GOT3 (cell line): ENCODE data around the gene HMOX2.

Experiments used
- DNase-seq: peaks from one replicate; lab custom pipeline; 2025; ENCODE audit warnings: mixed read lengths; lab: John Stamatoyannopoulos, UW

Gene HMOX2, protein sequence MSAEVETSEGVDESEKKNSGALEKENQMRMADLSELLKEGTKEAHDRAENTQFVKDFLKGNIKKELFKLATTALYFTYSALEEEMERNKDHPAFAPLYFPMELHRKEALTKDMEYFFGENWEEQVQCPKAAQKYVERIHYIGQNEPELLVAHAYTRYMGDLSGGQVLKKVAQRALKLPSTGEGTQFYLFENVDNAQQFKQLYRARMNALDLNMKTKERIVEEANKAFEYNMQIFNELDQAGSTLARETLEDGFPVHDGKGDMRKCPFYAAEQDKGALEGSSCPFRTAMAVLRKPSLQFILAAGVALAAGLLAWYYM

DNA sequence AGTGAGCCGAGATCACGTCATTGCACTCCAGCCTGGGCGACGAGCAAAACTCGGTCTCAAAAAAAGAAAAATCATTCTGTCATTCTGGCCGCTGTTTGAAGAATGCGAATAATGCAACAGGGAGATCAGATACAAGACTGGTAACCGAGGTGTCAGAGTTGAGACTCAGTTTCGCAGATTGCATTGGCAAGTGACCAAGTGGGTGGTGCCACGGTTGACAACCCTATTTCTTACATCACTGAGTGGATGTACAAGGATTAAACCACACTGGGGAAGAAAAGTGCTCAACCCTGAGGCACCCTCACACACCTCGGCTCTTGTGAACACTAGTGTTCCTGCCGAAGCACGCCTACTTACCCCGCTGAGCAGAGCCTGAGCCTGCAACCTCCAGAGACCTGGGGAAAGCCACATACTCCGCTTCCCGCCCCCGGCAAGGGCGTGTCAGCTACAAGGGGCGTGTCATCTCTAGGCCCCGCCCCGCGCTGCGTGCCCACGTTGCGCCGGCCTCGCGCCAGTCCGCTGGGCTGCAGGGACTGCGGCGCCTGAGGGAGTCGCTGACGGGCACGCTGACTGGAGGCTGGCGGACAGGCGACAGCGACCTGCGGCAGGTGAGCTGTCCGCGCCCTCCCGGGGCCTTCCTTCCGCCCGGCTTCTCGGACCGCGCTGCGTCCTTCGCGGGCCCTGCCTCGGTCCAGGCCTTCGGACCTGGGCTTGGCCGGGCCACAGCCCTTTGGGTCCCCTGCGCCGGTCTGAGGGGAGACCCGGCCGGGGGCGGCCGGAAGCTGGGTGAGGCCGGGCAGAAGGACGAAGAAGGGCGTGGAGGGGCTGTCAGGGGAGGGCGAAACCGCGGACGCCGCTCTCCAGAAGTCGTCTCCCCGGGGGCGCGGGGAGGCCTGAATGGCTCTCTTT is at the start of gene HMOX2:
Gene HMOX2, plus strand, starts transcription at position 519 of the 909 bp plus-strand sequence. CDS start 29,127 bp downstream, outside the sequence.
- DNase-seq, result peak; percentile 83

DNA sequence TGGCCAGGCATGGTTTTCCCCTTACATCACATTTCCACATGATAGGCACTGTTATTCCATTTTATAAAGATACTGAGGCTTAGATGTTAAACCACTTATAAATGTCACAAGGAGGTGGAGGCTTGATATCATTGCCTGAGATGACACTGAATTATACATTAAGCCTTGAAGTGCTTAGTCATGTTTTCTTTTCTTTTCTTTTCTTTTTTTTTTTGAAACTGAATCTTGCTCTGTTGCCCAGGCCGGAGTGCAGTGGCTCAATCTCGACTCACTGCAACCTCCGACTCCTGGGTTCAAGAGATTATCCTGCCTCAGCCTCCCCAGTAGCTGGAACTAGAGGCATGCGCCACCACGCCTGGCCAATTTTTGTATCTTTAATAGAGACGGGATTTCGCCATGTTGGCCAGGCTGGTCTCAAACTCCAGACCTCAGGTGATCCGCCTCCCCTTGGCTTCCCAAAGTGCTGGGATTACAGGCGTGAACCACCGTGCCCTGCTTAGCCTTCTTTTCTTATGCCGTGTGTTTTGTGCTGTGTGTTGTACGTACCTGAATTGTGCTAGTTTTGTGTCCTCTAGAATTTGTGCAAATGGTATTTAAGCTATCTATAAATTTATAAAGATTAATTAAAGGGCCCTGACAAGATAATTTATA is 49.4 kb upstream of the HMOX2 start:
- DNase-seq, result no peak

DNA sequence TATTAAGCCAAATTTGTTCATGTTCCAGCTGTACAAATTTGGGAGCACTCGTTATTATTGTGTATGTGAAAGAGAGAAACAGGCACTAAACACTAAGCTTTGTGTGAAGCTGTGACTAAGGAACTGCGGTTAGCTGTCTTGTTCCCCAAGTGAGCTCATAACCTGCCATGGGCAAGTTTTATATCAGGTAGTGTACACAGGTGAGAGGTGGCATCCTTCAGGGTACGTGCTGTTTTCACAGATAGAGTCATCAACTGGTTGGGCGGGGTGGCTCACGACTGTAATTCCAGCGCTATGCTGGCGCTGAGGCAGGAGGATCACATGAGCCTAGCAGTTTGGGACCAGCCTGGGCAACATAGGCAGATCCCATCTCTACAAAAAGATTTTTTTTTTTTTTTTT is 47.7 kb upstream of the HMOX2 start:
- DNase-seq, result no peak

DNA sequence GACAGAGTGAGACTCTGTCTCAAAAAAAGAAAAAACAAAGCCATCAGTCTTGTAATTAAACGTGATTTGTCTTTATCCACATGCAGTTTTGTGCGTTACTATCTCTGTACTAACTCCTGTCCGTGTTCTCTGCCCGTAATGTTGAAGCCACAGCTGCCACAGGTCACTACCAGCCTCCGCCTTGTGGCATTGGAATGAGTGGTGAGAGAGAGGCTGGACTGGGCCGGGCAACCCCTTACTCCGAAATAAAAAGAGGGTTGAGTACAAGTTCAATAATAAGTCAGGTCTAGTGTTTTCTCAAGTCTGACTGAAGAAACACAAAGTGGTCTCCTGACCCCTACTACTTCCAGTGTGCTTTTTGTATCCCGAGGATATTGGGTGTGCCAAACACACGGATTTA is 45.2 kb upstream of the HMOX2 start:
- no peak for DNase-seq

DNA sequence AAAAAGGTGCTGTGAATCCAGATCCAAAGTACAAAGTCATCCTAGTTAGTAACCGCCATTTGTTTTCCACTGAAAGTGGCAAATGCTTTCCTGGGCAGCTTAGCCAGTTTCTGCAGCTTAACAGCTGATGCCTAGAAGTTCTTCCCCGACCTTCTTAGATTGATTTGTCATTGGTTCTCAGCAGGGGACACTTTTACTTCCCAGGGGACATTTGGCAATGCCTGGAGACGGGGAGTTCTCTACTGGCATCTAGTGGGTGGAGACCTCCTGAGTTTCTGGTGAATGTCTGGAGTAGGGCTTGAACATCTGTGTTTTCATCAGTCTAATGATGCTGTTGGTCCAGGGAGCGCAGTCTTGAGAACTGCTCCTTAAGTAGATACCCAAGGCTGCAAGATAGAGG is 43.0 kb upstream of the HMOX2 start:
- no peak for DNase-seq

DNA sequence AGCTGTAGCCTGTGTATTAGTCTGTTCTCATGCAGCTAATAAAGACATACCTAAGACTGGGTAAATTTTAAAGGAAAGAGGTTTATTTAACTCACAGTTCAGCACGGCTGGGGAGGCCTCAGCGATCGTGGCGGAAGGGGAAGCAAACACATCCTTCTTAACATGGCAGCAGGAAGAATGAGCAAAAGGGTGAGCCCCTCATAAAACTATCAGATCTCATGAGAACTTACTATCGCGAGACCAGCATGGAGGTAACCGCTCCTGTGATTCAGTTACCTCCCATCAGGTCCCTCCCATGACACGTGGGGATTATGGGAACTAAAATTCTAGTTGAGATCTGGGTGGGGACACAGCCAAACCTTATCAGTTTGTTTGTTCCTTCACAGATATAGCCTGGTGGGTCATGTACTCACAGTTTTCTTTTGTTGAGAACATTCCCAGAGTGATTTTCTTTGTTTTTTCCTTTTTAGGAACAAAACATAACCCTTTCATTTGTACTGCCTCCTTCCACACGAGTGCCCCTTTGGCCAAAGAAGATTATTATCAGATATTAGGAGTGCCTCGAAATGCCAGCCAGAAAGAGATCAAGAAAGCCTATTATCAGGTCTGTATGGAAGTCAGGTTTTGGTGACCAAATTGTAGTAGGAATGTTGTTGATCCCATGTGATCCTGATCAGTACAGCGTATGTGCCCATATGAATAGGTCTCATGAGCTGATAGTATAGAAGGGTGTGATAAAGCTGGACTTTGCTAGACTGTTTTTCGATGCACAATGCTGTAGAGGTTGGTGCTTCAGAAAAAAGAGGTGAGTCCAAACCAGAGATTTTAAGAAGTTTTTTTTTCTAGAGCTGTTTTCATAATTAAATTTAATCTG is 42.0 kb upstream of the HMOX2 start:
- DNase-seq, result no peak

DNA sequence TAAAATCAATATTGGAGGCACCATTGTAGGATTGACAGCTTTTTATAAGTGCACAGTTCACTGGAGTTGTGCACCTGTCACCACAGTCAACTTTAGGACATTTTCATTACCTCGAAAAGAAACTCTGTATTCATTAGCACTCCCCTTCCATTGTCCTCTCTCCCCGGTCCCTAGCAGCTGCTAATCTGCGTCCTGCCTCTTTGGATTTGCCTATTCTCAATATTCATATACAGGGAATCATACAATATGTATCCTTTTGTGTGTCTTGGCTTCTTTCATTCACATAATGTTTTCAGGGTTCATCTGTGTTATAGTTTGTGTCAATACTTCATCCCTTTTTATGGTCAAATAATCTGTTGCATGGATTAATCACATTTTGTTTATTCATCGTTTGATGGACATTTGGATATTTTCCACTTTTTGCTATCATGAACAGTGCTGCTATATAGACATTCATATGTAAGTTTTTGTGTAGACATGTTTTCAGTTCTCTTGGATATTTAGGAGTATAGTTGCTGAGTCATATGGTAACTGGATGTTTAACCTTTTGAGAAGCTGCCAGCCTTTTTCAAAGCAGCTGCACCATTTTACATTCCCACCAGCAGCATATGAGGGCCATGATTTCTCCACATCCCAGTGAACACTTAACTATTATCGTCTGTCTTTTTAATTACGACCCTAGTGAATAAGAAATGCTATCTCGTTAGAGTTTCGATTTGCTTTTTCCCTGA is 40.7 kb upstream of the HMOX2 start:
- DNase-seq, result no peak

DNA sequence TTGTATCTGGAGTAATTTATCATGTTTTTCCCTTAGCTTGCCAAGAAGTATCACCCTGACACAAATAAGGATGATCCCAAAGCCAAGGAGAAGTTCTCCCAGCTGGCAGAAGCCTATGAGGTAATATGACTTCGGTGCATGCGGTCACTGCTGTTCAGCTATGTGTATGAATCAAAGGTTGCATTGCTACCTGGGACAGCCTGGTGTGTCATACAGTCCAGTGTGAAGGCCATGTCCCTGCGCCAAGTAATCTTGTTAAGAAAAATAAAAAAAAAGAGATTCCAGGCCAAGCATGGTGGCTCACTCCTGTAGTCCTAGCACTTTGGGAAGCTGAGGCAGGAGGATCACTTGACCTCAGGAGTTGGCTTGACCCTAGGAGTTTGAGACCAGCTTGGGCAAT is 38.8 kb upstream of the HMOX2 start:
- DNase-seq, result no peak

DNA sequence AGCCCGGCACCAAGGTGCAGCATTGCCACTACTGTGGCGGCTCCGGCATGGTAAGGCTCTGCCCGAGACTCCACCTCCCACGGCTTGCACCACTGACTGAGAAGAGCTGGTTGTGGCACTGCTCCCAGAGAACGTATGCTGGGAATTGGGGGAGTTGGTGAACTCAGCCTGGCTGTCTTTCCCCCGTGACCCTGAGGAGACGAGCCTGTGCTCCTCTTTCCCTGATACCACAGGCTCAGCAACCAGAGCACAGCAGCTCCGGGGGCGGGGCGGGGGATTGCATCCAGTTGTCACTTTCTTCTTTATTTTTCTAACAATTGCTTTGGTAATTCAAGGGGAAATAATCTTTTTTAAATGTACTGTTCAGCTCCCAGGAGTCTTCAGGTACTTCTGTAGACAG is 33.8 kb upstream of the HMOX2 start:
- DNase-seq, result no peak

DNA sequence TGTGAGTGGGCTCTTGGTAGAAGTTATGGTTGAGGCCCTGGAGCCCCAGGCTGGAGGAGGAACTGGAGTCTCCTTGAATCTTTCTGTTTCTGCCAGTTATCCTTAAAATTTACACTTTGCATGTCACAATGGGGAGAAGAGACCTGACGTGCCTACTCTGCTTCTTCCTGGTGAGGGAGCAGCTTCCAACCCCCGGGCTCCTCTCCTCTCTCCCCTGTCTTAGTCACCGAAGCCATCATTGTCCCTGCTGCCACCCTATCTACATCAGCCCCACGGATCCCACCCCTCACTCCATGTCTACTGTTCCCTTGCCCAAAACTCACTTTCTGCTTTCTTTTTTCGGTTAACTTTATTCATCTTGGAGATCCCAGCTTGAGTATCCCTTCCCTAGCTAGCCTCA is 32.9 kb upstream of the HMOX2 start:
- DNase-seq, result no peak

DNA sequence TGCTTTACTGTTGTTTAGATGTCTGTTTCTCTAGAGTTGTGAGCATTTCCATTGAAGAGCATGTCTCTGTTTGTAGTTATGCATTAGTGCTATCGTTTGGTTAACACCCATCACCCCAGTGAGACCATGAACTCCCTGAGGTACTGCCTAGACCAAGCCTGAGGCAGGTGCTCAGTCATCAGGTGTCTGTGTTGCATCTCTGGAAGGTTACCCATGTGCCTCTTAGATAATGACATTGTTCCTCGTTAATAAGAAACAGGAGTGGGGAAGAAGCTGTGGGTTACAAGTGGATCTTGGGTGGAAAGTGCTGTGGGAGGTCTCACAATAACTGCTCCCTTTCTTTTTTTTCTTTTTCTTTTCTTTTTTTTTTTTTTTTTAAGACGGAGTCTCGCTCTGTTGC is 32.2 kb upstream of the HMOX2 start:
- DNase-seq, result no peak

DNA sequence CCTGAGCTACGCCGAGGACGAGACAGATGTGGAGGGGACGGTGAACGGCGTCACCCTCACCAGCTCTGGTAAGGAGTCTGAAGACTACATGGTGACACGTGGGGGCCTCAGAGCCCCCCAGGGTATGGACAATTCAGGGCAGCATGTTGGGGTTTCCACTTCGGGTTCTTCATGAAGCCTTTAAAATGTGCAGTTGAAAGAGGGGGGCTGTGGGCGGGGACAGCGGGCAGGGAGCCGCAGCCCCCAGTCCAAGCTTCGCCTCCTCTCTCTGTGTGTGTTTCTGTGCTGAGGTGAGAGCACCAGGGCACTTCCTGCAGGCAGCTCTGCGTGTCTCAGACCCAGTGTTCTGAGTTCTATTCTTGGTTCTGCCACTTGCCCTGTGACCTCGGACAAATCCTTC is 25.8 kb upstream of the HMOX2 start:
- DNase-seq, result no peak

DNA sequence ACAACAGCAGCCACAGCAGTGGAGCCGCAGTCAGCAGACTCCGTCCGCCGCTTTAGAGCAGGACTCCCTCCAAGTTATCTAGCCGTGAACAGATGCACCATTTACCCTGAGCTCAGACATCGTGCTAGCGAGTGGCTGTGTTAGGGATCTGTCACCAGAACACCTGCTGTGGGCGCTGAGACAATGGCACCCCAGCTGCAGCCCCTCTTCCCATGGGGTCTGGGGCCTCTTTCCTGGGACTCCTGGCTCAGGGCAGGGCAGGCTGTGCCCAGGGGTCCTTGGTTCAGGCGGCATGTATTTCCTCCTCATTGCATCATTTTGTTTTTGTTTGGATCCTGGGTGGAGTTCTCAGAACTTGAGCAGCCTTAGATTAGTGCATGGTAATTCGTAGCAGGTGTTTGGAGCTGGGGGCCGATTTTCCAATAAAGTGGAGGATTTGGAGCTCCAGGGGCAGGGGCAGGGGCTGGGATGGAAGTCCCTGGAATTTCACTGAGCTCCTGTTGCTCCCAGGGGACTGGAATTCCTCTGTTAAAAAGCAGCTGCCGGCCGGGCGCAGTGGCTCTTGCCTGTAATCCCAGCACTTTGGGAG is 25.2 kb upstream of the HMOX2 start:
- DNase-seq, result no peak

DNA sequence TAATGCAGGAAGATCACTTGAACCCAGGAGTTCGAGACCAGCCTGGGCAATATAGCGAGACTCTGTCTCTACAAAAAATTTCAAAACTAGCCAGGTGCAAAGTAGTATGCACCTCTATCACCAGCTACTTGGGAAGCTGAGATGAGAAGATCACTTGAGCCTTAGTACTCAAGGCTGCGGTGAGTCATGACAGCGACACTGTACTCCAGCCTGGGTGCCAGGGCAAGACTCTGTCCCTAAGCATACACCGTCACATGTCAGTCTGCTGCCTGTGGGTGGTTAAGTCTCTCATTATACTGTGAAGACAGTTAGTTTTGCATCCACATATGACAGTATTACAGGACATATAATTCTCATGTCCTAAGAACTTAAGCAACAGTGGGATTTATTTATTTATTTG is 23.5 kb upstream of the HMOX2 start:
- no peak for DNase-seq

DNA sequence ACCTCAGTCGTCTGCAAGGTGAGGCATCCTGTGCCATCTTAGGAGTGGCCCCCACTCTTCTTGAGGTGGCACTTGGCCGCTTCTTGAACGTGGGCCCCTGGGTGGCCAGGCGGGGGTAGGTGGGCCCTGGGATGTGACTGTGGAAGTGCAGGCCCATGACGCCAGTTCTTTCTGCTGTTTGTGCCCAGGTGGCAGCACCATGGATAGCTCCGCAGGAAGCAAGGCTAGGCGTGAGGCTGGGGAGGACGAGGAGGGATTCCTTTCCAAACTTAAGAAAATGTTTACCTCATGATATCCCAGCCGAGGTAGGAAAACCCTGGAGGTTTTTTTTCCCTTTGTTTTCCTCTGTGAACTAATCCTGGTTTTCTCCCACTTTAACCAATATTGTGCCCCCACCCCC is 21.6 kb upstream of the HMOX2 start:
- DNase-seq, result no peak

DNA sequence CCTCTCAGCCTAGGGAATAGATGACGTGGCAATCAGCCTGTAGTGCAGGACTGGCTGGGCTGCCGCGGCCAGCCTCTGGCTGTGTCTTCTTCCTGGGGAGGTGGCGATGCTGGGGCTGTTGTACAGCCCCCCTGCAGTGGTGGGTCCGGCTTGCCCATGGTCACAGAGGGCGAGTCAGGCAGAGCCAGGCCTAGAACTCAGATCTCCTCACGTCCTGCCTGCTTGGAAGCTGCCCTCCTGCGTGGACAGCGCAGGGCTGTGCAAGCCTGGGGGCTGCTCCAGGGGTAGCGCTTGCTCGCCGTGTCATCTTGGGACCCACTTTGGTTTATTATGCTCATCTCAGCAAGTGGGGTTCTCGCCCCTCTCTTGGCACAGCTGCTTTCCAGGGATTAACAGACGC is 21.1 kb upstream of the HMOX2 start:
- no peak for DNase-seq

DNA sequence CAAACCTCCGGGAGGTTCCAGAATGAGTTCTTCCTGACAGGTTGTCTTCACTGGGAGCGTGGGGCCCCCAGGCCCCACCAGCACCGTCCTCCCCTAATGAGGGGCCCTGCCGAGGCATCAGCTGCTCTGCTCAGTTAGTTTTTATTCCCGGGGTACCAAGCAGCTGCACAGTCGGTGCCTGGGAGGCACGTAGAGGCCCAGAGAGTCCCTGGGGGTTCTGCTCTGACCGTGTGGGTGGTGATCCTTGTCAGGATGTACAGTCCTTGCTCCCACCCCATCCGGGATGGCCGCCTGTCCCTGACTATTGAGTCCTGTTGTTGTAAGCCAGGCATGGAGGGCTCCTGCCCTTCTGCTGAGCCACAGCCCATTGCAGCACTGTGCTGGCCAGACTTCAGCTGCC is 20.2 kb upstream of the HMOX2 start:
- DNase-seq, result no peak

DNA sequence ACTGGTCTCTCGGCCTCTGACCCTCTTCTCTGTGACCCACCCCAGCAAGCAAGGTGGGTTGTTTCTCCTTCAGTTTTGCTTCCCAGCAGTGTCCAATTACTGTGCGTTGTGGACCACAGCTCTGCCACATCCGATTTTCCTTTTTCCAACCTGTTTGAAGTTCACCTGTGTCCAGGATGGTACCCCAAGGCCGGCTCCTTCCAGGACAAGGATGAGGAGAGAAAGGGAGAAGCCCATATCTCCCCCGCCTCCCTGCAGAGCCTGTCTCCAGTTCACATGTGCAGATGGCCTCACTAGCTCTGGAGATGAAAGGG is 15.3 kb upstream of the HMOX2 start:
- DNase-seq, result no peak

DNA sequence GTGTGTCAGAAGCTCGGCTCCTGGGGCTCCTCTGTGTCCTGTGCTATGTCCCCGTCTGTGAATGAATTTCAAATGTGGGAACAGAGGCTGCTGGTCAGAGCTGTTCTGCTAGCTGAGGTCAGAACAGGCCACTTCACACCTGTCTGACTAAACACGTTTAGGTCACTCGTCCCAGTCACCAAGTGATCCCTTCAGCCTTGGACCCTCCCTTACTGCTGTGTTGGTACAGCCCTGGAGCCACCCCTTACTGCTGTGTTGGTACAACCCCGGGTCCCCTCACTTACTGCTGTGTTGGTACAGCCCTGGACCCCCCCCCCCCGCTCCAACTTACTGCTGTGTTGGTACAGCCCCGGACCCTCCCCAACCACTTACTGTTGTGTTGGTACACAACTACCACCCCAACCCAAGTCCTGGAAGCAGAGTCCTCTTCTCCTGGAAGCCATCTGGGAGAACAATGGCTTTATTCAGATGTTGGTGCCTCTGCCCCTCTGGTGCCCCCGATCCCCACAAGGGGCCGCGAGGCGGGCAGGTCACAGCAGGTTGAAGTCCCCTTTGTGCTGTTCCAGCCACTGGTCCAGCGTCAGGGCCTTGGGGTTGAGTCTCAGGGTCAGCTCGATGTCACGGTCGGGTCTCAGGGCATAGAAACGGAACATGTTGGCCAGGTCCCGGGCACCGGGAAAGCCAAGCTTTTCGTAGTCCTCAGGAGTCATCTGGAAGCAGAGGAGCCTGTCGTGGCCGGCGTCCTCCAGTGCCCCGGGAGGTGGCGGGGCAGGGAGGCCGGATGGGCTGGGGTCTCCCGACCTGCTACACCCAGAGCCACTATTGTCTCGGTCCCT is 14.7 kb upstream of the HMOX2 start:
- DNase-seq, result no peak

DNA sequence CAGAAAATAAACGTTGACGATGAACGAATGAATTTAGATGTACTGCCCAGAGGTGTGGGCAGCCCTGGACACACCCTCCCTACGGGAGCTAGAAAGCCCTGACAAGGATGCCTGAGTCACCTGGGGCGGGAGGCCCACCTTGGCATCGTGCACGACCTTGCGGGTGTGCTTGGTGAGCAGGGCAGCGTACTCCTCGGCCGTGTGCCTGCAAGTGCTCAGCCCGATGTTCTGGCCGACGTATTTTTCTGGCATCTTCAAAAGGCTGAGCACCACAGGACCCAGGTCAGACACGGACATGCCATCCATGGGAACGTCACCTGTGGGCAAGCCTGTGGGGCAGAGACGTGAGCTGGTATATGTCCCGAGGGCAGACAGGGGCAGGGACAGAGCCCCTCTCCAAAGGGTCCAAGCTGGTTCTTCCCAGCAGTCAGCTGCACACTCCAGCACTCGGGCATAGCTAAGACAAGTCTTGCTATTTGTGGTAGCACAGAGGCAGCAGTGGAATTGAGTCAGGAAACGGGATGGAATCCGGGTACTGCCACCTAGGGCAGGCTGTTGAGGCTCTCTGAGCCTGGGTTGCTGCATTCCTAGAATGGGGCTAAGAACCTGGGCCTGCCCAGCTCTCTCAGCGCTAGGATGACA is 12.6 kb upstream of the HMOX2 start:
- no peak for DNase-seq
